EH (cell line): ENCODE results near the gene ZNF654.
"Not testable (repeated sequence)": the region's sequence is repeated elsewhere in the genome, so short reads cannot be mapped to it uniquely, and the experiment has no call there.

Experiments used
- DNase-seq: peaks from one replicate; pipeline ENCODE4 v3.0.0-alpha.2; 2015; ENCODE audit warnings: low read depth

Gene ZNF654

DNA sequence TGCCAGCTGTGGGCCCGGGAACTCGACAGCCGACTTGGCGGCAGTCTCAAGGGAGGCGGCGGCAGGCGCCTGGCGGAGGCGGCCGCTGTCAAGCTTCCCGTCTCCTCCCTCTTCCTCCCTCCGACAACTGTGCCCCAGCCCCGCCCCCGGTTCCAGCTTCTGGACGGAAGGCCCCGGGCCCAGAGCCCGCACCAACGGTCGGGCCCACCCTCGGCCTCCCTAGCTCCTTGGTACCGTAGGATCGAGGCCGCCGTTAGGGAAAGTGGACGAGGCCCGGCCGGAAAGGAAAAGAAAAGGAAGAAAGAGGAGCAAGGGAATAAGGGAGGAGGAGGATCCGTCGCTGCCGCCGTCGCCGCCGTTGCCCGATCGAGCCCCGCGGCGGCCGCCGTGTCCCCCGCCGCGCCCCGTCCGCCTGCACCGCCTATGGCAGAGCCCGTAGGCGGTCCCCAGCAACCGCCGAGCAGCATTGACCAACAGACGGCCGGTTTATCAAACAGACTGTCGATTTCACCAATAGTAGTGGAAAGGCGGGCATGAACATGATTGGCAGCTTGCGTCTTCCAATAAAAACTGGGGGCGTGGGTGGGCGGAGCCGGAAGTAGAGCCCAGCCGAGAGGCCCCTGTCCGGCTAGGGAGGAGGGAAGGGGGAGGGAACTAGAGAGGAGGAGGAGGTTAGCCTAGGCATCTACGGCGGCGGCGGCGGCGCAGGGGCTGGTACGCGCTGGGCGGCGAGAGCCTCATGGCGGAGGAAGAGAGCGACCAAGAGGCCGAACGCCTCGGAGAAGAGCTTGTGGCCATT, at the start of gene ZNF654, which contains the start of gene CGGBP1:
Gene ZNF654 (plus strand): TSS at position 675 of the 799 bp plus-strand sequence. CDS start 65 bp downstream, at position 740.
Gene CGGBP1 (minus strand): TSS at position 425 of the 799 bp plus-strand sequence. CDS start 3,029 bp downstream, outside the sequence.
- DNase-seq: peak; percentile 99

DNA sequence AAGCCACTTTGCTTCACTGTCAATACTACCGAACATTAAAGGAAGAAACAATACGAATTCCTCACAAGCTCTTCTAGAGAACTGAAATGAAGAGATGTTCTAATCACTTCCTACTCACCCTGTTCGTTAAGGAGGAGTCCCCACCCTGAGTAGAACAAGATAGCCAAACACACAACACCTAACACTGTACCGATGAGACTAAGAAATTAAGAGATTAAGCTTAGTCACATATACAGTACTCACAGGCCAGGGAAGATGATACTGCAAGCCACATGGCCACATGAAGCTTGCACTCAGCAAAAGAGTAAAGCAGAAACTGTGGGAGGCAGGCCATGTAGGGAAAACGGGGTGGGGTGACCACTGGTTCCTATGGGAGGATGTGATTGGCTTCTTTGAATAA, 48.2 kb upstream of the ZNF654 start:
- no peak for DNase-seq

DNA sequence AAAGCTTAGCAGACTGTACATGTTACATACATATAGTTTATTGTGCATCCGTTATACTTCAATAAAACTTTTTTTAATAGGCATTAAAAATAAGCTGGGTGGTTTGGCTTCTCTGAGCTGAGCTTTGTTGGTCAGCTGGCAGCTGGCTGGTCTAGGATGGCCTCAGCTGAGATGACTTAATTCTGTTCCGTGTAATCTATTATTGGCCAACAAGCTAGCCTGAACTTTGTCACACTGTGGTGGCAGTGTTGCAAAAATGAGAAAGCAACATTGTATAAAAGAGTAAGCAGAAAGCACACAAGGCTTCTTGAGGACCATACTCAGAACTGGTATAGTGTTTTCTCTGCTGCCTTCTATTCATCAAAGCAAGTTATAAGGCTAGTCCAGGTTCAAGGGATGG, 45.5 kb upstream of the ZNF654 start:
- no peak for DNase-seq

DNA sequence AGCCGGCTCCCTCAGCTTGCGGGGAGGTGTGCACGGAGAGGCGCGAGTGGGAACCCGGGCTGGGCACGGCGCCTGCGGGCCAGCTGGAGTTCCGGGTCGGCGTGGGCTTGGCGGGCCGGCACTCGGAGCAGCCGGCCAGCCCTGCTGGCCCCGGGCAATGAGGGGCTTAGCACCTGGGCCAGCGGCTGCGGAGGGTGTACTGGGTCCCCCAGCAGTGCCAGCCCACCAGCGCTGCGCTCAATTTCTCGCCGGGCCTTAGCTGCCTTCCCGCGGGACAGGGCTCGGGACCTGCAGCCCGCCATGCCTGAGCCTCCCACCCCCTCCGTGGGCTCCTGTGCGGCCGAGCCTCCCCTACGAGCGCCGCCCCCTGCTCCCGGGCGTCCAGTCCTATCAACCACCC, 43.4 kb upstream of the ZNF654 start:
- DNase-seq: not testable (repeated sequence)

DNA sequence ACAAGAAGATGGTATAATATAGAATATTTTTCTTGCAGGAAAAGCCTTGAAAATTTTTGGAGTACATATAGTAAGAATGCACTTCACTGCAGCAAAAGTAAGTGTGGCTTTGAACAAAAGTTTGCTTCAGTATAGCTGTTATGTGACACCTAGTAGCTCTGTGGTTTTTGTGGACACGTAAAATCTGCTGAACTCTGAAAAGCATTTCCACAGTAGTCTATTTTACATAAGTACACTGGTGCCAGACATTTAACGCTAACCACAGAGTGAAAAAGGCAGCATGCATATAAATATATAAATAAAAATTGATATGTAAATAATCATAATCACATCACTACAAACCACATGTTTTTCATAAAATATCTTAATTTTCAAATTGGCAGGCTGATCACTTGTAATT, 40.0 kb upstream of the ZNF654 start:
- DNase-seq: no peak

DNA sequence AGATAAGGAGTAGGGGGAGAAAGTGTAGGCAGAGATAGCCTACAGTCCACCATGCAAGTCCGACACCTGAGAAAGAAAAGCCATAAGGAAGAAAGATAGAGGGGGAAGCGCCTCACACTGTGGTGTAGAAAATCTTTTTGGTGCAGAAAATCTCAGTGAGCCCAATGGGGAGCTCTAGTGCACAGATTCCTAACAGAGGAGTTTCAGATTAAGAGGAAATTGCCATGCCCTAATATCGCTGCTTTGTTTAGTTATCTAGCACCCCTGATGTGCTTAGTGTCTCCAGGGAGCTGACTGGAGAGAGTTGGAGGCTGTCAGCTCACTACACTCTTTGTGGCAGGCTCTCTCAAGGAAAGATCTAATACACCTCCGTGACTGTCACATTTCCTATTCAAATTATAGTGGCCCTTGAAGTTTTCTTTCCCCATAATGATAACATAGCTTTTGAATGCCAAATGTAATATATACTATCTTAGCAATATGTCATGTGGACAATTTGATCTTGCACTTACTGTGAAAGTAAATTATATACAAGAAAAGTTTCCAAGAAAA, 34.0 kb upstream of the ZNF654 start:
- DNase-seq: no peak

DNA sequence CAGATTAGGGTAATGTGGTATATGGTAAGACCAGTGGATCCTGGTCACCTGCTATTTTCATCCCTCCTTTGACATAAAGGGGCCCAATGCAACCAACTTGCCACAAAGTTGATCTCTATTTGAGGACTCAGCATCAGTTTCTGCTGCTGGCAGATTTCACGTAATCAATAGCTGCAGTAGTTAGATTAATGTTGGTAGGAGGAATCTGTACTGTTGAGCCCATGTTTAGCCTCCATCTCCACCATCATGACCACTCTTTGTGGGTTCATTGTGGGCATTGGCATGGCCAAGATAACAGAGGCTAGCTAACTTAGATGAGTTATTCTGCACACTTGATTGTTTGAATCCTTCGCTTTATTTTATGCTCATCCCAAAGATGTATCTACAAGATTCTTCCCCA, 30.2 kb upstream of the ZNF654 start:
- no peak for DNase-seq

DNA sequence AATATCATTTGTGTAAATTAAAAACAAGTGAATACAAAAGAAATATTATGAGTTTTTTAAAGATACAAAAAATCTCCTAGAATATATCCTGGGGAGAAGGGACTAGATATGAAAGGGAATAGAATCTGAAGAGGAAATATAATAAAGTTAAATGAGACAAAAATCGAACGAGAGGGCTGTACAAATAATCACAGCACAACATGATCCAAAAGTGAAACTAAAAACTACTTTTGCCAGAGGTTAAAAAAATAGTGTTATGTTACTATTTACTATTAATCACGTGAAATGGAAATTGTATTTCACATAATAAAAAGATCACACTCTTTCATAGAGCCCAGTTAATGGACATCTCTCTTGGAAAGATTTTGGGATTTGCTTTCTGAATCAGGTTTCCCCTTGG, 28.8 kb upstream of the ZNF654 start:
- no peak for DNase-seq

DNA sequence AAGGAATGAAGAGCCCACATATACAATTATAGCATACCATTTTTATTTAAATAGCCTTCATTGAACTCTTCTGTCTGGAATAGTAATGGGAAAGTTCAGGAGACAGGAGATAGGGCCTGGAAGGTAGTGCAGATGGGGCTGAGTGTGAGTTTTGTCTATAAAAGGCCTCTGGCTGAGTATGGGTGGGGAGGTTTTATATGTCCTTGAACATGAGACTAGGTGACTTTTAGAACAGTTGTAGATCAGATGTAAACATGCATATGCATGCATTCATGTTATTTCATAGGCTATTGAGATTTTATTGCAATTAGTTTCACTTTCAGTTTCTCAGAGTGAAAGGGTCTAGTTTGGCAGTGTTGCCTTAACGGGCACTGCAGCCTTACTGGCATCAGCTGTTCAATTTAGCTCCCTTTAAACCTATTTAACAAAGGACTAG, 27.4 kb upstream of the ZNF654 start:
- peak; percentile 54 for DNase-seq

DNA sequence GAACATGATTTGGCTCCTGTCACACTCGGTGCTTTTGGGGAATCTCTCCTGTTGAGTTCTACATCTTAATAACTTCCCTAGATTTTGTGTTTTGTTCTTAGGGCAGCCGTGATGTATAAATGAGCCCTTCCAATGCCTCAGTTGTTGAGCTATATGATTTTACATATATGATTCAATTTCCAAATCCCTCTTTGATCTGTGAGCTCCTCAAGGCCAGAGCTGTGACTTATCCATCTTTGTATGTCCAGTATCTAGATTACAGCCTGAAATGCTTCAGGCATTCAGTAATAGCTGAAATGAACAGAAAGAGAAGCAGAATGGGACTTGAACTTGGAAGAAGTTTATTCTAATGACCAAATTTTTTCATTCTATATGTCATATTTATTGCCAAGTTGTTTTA, 26.8 kb upstream of the ZNF654 start:
- DNase-seq: peak; percentile 16

DNA sequence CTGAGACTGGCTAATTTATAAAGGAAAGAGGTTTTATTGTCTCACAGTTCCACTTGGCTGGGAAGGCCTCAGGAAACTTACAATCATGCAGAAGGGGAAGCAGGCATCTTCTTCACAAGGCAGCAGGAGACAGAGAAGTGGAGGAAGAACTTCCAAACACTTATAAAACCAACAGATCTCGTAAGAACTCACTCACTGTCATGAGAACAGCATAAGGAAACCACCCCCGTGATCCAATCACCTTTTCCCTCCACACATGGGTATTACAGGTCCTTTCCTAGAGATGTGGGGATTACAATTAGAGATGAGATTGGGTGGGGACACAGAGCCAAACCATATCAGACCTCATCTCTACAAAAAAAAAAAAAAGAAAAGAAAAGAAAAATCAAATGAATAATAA, 26.0 kb upstream of the ZNF654 start:
- no peak for DNase-seq

DNA sequence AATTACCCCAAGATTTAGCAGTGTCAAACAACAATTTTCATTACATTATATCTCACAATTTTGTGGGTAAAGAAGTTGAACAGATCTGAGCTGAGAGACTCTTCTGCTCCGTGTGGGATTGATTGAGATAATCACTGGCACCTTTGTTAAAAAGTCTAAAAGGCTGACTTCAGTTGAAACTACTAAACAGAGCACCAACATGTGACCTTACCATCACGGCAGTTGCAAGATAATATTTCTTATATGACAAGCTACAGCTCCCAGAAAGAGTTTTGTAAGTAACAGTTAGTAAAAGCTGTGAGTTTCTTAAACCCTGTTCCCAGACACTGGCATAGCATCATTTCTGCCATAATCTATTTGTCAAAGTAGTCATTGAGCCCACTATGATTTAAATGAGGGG, 25.2 kb upstream of the ZNF654 start:
- no peak for DNase-seq

DNA sequence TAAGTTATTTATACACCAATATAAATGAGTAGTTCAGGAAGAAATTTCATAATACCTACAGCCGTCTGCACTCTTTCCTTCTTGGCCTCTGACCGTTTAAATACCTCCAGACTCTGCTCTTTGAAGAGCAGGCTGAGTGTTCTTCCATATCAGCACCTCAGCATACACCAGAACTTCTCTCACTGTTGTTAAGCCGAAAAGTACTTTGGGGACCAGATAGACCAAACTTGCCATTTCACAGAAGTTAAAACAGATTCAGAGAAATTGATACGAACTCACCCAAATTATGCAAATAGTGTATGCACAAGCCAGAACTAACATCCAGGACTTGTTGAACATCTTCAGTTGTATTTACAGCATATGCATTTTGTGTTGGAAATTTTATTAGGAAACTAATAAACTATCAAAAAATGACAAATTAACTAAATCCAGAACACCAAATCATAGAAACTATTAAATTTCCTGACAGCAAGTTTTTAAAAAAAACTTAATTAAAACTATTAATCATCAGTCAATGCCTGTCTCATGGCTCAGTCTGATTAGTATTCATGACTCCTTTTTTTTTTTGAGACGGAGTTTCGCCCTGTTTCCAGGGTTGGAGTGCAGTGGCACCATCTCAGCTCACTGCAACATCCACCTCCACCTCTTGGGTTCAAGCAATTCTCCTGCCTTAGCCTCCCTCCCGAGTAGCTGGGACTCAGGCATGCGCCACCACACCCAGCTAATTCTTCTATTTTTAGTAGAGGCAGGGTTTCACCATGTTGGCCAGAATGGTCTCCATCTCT, 24.4 kb upstream of the ZNF654 start:
- no peak for DNase-seq

DNA sequence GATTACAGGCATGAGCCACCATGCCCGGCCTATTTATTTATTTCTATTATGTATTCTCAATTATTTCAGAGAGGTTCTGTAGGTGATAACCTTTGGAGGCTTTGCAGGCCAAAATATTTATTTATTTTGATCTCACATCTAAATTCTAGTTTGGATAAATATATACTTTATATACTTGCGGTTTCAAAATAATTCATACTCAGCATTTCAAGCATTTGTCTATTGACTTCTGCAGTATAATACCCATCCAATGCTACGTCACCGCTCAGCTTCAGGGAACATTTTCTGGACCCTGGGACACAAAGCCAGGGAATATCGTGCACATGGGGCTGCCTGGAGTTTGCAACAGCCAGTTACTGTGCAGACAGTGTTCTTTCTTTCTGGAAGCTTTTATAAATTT, 22.8 kb upstream of the ZNF654 start:
- DNase-seq: no peak

DNA sequence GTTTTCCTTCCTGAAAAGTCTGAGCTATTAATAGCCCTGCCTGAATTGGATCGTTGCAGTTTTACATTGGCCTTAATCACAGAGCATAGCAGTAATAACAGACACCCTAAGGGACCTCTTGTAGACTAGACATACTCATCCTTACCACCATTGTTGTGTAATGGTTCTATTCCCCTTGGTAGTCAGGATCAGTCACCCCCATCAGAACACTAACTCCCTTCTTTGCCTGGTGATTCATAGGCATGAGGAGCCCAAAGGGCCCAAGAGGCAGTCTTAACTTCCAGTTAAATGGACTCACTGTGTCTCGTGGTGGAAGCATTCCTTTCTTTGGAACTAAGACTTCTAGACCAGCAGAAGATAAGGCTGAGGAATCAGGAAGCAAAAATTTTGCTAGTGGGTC, 20.5 kb upstream of the ZNF654 start:
- DNase-seq: peak; percentile 76

DNA sequence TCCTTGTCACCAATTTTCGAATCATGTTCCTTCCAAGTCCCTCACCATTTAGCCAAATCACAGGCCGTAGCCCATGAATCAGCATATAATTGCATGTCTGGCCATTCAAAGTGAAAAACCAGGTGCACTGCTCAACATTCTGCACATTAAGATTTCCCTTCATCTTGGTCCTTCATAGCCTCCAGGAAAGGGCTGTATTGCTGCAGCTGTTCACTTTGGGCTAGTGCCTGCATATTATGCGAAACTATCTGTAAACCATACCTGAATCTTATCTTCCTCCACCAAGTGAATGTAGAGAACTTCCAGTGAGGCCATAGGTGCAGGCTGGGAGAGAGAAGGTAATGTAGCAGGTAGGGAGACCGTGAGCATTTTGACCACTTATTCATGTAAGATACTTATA, 18.5 kb upstream of the ZNF654 start:
- DNase-seq: no peak

DNA sequence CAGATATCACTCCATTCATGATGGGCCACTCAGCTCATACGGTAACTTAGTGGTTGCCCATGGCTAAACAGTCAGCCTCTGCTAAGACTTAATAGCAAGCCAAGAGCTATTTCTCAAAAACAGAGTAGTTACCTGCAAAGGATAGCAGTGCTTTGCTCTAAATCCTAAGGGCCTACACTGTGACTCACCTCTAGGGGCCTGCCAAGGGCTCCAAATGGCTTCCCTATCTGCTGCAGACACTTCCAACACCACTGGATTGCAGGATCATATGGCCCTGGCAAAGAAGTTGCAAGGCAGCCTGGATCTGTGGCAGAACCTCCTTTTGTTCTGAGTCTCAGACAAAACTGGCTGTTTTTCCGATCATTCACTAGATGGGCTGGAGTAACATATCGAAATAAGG, 18.1 kb upstream of the ZNF654 start:
- no peak for DNase-seq

DNA sequence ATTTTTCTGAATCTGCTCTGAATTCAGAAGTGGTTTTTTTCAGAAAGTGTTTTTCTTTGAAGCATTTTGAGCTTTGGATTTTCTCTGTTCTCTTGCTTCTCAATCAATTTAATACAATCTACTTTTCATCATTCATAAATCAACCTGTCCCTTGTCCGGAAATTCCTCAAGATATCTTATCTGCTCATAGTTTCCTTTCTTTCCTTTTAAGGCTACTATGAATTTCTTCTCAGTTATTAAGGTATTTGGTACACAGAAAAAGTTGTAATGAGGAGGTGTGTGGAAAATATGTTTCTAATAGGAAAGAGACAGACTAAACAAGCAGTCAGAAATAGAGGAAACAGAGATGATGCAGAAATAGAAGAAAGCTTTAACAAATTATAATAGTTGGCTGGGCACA, 14.6 kb upstream of the ZNF654 start:
- no peak for DNase-seq

DNA sequence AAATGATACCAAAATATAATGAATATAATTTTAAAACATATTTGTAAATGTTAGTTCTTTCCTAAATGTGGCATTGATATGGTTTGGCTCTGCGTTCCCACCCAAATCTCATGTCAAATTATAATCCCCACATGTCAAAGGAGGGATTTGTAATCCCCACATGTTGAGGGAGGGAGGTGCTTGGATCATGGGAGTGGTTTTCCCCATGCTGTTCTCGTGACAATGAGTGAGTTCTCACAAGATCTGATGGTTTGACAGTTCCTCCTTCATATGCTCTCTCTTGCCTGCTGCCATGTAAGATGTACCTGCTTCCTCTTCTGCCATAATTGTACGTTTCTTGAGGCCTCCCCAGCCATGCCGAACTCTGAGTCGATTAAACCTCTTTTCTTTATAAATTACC, 12.3 kb upstream of the ZNF654 start:
- no peak for DNase-seq

DNA sequence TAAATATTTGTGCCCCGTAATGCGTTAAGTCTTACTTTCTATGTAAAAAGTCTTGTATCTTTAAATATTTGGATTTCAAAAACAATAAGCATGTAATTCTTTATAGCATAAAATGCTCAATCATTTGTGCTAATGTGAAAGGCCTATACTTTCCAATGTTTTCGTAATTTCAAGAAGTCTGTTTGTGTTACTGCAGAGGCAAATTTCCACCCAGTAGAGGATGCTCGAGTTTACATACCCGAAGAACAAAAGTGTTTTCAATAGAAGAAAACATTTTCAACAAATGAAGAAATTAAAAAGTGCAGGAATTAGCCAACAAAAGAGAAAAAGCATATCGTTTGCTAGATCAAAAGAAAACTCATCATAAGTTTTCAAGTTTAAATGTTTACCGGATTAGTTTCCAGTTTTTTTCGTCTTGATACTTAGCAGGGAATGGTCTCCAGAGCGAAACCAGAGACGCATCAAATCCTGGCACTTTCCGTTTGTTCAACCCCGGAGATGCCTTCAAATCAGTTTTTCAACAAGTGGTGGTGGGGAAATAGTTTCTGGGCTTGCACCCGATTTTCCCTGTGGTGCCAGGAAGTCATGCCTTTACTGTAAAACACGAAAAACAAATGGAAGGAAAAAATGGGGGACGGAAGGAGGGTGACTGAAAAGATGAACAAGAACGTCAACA, 1.3 kb upstream of the ZNF654 start:
- peak; percentile 36 for DNase-seq

DNA sequence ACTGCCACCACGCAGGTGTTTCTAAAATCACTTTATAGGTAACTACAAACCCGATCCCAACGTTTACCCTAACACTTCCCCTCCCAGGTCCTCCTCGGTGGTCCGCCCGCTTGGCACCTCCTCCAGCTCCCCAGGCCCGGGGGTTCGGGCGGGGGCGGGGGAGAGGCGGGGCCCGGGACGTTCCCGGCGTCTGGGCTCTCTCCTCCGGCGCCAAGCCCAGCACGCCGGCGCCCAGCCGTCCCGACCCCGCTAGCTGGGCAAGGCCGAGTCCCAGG, 812 bp upstream of the ZNF654 start:
- no peak for DNase-seq

DNA sequence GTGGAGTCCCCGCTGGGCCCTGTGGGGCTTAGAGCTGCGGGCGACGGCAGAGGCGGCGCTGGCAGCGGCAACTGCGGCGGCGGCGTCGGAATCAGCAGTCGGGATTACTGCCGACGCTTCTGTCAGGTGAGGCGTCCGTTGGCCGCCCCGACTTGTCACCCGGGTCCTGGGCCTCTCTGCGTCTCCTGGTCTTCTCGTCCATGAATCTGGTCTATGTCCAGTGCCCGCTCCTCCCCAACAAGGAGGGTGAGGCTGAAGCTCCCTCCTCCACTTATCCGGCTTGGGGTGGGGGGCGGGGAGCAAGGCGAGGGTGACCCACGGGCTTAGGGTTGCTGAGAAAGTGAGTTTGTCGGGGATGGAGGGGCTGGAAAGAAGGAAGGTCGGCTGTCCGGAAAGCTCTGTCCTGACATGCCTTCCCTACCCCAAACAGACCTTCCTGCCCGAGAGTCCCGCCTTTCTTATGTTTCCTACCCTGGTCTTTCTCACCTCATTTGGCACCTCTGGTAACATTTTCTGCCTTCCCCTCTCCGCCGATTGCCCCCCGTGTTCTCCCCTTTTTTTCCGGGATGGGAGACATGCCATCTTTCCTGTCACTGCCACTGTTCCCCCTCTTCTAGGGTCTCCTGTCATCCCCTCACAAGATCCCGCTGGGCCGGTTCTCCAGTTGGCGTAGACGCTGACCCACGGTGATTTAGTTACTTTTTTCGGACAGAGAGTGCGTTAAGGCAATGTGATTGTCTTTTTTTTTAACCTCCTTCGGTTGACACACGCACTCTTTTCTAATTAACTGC, 520 bp downstream of the ZNF654 start:
- no peak for DNase-seq
